ENCODE data around the gene DNAH17. TPM values are rescaled to one million over a fixed set of nuclear protein-coding genes. Genes with fewer than 3 reads are reported as not detected.

Gene DNAH17
- total and polyA plus RNA-seq, 2 of the 13 experiments (the other 11 are each of a cell fraction or from before 2014, with no cell fraction given), result 0.86 to 1.6 TPM

GRCh38 chr17:78588258-78589030 lies 11.2 kb upstream of the DNAH17 start (continued):
- TF ChIP-seq ZNF431 (CRISPR knock-in tag; IDR thresholded peaks at IDR 0.05; ENCODE audit: borderline replicate concordance, low read depth) (no peak), SP1 (IDR thresholded peaks at IDR 0.05) (no peak), SP1 (CRISPR knock-in tag; IDR thresholded peaks at IDR 0.05) (no peak), STAG1 (CRISPR knock-in tag; IDR thresholded peaks at IDR 0.05) (no peak; the same call in 1 of the 2 replicates), U2AF2 (IDR thresholded peaks at IDR 0.05; ENCODE audit: low read depth, low read length) (no peak), ZNF839 (CRISPR knock-in tag; IDR thresholded peaks at IDR 0.05; ENCODE audit: borderline replicate concordance) (0 out of 2 replicates have a peak, but pooled peaks have one; percentile 53), ZNF615 (CRISPR knock-in tag; IDR thresholded peaks at IDR 0.05; ENCODE audit: borderline replicate concordance) (no peak; the same call in 1 of the 2 replicates), MTF1 (CRISPR knock-in tag; IDR thresholded peaks at IDR 0.05) (no peak), WIZ (CRISPR knock-in tag; IDR thresholded peaks at IDR 0.05) (no peak), ZNF207 (IDR thresholded peaks at IDR 0.05; ENCODE audit: borderline replicate concordance) (no peak), ZNF740 (CRISPR knock-in tag; IDR thresholded peaks at IDR 0.05) (no peak), ZBTB39 (CRISPR knock-in tag; IDR thresholded peaks at IDR 0.05) (no peak), RFX3 (CRISPR knock-in tag; IDR thresholded peaks at IDR 0.05) (no peak), TOPORS (CRISPR knock-in tag; IDR thresholded peaks at IDR 0.05) (no peak), TAF15 (IDR thresholded peaks at IDR 0.05; ENCODE audit: low read depth, low read length, poor library complexity, severe bottlenecking) (no peak), ZSCAN29 (CRISPR knock-in tag; conservative IDR thresholded peaks at IDR 0.05) (no peak), PITX1 (CRISPR knock-in tag; IDR thresholded peaks at IDR 0.05) (no peak), ZNF430 (CRISPR knock-in tag; IDR thresholded peaks at IDR 0.05) (no peak), NFKB2 (CRISPR knock-in tag; IDR thresholded peaks at IDR 0.05; ENCODE audit: borderline replicate concordance) (peak; percentile 43; the same call in 1 of the 2 replicates), BRF2 (CRISPR knock-in tag; IDR thresholded peaks at IDR 0.05) (no peak), SRSF1 (optimal IDR thresholded peaks at IDR 0.05; ENCODE audit: low read depth, low read length) (no peak), TEF (CRISPR knock-in tag; IDR thresholded peaks at IDR 0.05) (peak; percentile 44; the same call in 1 of the 2 replicates), KLF16 (CRISPR knock-in tag; IDR thresholded peaks at IDR 0.05) (no peak), MLLT10 (CRISPR knock-in tag; IDR thresholded peaks at IDR 0.05) (no peak), ZNF296 (CRISPR knock-in tag; conservative IDR thresholded peaks at IDR 0.05) (no peak; the same call in 1 of the 2 replicates), RFXAP (CRISPR knock-in tag; IDR thresholded peaks at IDR 0.05; ENCODE audit: borderline replicate concordance) (no peak), TCF7L2 (IDR thresholded peaks at IDR 0.05; ENCODE audit: low read depth, low read length) (no peak)

Data from HepG2 (cell line).